GM12878 (cell line): ENCODE results near the gene FCRL2. TPM values are rescaled to one million over a fixed set of nuclear protein-coding genes. Genes with fewer than 3 reads are reported as not detected.
A peak's percentile ranks its signal among the peaks of the same experiment; 100 is the strongest.

Source experiments
- ATAC-seq: fragments of 200-7000 bp; cut with Tn5 transposase; 3 replicates; pipeline ENCODE4 v1.9.1; 2020; ENCODE audit warnings: mild to moderate bottlenecking, moderate library complexity
- BruUV-seq: library from RNA; stranded (reverse); fragments of 400-500 nt; replicated peaks from 2 replicates; lab custom pipeline; 2021; lab: Mats Ljungman, UMichigan
- CTCF ChIA-PET: fragments of 300-600 bp; sonication (Branson Sonifier 250); formaldehyde crosslinking; extraction: SDS; loops from one replicate; lab custom pipeline; 2021; ENCODE audit warnings: inconsistent platforms; lab: Yijun Ruan, JAX
- POLR2A ChIA-PET: fragments of 350-600 bp; formaldehyde crosslinking; extraction: SDS; loops from one replicate; lab custom pipeline; 2021; ENCODE audit warnings: inconsistent platforms; lab: Charles Lee
- RAD21 ChIA-PET: fragments of 300-600 bp; sonication (Branson Sonifier 250); formaldehyde crosslinking; loops from one replicate; lab custom pipeline; 2023; ENCODE audit warnings: antibody characterized with exemption; ENCODE audit not compliant: unreplicated experiment; lab: Charles Lee
- SMC1A ChIA-PET: fragments of 300-600 bp; sonication (Branson Sonifier 250); formaldehyde crosslinking; loops from one replicate; lab custom pipeline; 2023; ENCODE audit not compliant: unreplicated experiment, uncharacterized antibody; lab: Charles Lee
- DNase-seq: peaks from one replicate; pipeline ENCODE4 v3.0.0-alpha.2; 2011; ENCODE audit warnings: low read depth, low spot score
- FAIRE-seq: peaks from 3 replicates; lab custom pipeline; 2011; peaks lifted over from hg19 to GRCh38; lab: Jason Lieb, UNC
- H2AFZ ChIP-seq: 2 replicates; pipeline ENCODE4 v1.6.0; 2011; ENCODE audit warnings: low read depth, low read length, control low read depth; ENCODE audit not compliant: control insufficient read depth
- H3K27ac ChIP-seq: 2 replicates; pipeline ENCODE4 v1.5.1; 2011; ENCODE audit warnings: control low read depth; ENCODE audit not compliant: control insufficient read depth, insufficient read depth
- H3K27me3 ChIP-seq, 2 experiments: replicated peaks in 1 of 2; 2 replicates each; pipeline versions ENCODE4 v1.6.0 to v1.6.1; 2011; ENCODE audit warnings: low read length in 1 of 2; ENCODE audit not compliant: control insufficient read depth in 2 of 2, insufficient read depth in 2 of 2
- H3K36me3 ChIP-seq, 2 experiments: 2 replicates each; pipeline ENCODE4 v1.5.1; 2011; ENCODE audit warnings: low read length in 1 of 2; ENCODE audit not compliant: control insufficient read depth in 2 of 2, insufficient read depth in 2 of 2
- H3K4me1 ChIP-seq: 2 replicates; pipeline ENCODE4 v1.6.1; 2011; ENCODE audit warnings: mild to moderate bottlenecking, low read length, moderate library complexity, mixed read lengths; ENCODE audit not compliant: control insufficient read depth, insufficient read depth
- H3K4me2 ChIP-seq: 2 replicates; pipeline ENCODE4 v1.6.0; 2011; ENCODE audit warnings: control low read depth; ENCODE audit not compliant: control insufficient read depth, insufficient read depth
- H3K4me3 ChIP-seq: fragments of 200-600 bp; sonication (generic); 2 replicates; pipeline ENCODE4 v1.5.1; 2016
- H3K79me2 ChIP-seq: 2 replicates; pipeline ENCODE4 v1.6.0; 2011; ENCODE audit warnings: low read length; ENCODE audit not compliant: control insufficient read depth, insufficient read depth
- H3K9ac ChIP-seq: 2 replicates; pipeline ENCODE4 v1.8.0; 2011; ENCODE audit warnings: low read length, control low read depth, mixed read lengths; ENCODE audit not compliant: control insufficient read depth, insufficient read depth
- H3K9me3 ChIP-seq: replicated peaks from 3 replicates; pipeline ENCODE4 v1.5.1; 2011; ENCODE audit warnings: mild to moderate bottlenecking, low read length; ENCODE audit not compliant: control insufficient read depth, insufficient read depth
- H4K20me1 ChIP-seq: 2 replicates; pipeline ENCODE4 v1.6.0; 2011; ENCODE audit not compliant: control insufficient read depth, insufficient read depth
- CBFB ChIP-seq: IDR thresholded peaks from 2 replicates; pipeline ENCODE4 v1.6.1; 2016; ENCODE audit warnings: antibody characterized with exemption, low read depth
- ELK1 ChIP-seq: IDR thresholded peaks from 2 replicates; pipeline ENCODE4 v1.6.1; 2012; ENCODE audit warnings: low read depth, low read length, improper control_type of control experiment
- IKZF2 ChIP-seq, 2 experiments: fragments of 450-650 bp; IDR thresholded peaks; 2 replicates each; pipeline ENCODE4 v1.6.1; 2017; ENCODE audit warnings: mild to moderate bottlenecking in 2 of 2, moderate library complexity in 2 of 2
- PKNOX1 ChIP-seq: fragments of 450-650 bp; IDR thresholded peaks from 2 replicates; pipeline ENCODE4 v1.6.1; 2016; ENCODE audit warnings: mild to moderate bottlenecking
- RUNX3 ChIP-seq: IDR thresholded peaks from 2 replicates; pipeline ENCODE4 v1.6.1; 2012; ENCODE audit warnings: low read length, inconsistent platforms
- SPI1 ChIP-seq: IDR thresholded peaks from 2 replicates; pipeline ENCODE4 v1.6.1; 2011; ENCODE audit warnings: low read depth, mild to moderate bottlenecking, low read length, moderate library complexity, borderline replicate concordance; ENCODE audit not compliant: insufficient read depth
- in situ Hi-C: fragments of 300-500 bp; cut with MboI; formaldehyde crosslinking; loops from 9 replicates; pipeline ENCODE4 v1.14.3; 2018; ENCODE audit warnings: mixed read lengths
- intact Hi-C: fragments of 100-400 bp; cut with micrococcal nuclease; formaldehyde crosslinking; loops from one replicate; pipeline ENCODE4 v1.14.2; 2022; ENCODE audit not compliant: unreplicated experiment
- polyA plus RNA-seq, 11 experiments: library from polyadenylated mRNA; depleted of rRNA in 4 of 11; unstranded in 6 of 11; stranded (reverse) in 5 of 11; fragments of >200 nt; fragmentation: Nextera tagmentation in 4 of 11; fragmentation: Illumina TruSeq in 1 of 11; extraction: Ambion mirVana in 4 of 11; extraction: Trizol in 1 of 11; gene quantifications; 1 replicate in 1 of 11; 2 replicates in 10 of 11; pipeline versions ENCODE4 v1.2.1 to v1.2.3, GENCODE V29; 2011 to 2016; ENCODE audit warnings: inconsistent platforms in 2 of 11, missing spikeins in 2 of 11, low read depth in 1 of 11
- total RNA-seq, 4 experiments: library from RNA; depleted of rRNA in 3 of 4; stranded (reverse); fragments of >200 nt in 3 of 4; fragmentation: Illumina TruSeq in 1 of 4; extraction: Trizol in 1 of 4; gene quantifications; 2 replicates each; pipeline versions ENCODE4 v1.2.1 to v1.2.3, GENCODE V29; 2013 to 2021

The FCRL2 gene
- total and polyA plus RNA-seq, 10 of the 15 experiments (the other 5 are each of a cell fraction or from before 2014, with no cell fraction given): 0.07 to 7.3 (median 0.61) TPM

DNA sequence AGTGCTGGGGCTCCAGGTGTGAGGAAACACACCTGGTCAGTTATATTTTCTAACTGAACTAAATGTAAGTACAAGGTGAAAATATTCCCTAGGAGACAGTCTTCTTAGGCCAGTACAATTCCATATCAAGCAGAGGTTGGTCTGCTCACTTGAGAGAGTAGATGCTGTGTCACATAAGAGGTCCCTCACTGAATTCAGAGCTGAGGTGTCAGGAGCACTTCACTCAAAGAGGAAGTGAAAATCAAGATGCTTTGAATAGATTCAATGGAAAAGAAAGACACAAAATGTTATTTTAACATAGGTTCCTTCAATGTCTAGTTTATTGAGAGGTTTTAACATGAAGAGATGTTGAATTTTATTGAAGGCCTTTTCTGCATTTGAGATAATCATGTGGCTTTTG, 72.1 kb downstream of the FCRL2 start:
- Histone ChIP-seq H3K4me2 (no peak overlapping the region), H3K9me3 (no peaks in the 10 kb centered on the region), H4K20me1 (no peaks in the 10 kb centered on the region), H3K4me1 (peaks cover 3% of the 10 kb centered on the region; the same call in 1 of the 2 replicates), H3K79me2 (no peaks in the 10 kb centered on the region), H3K27me3 (peaks cover 0 to 6% of the 10 kb centered on the region in 2 experiments; a peak in 3 of 4 replicates), H3K36me3 (no peaks in the 10 kb centered on the region), H2AFZ (no peak overlapping the region), H3K27ac (no peak overlapping the region), H3K9ac (no peak overlapping the region), H3K4me3 (no peak overlapping the region)
- POLR2A ChIA-PET: no interaction called here
- FAIRE-seq: no peak
- ATAC-seq: peak; percentile 57
- RAD21 ChIA-PET: no interaction called here
- CTCF ChIA-PET: interaction anchor here (1.3 to 2.4 kb wide), 2 partner anchors 14 to 69 kb away, joined by 3 to 7 read pairs; no protein-coding TSS in a partner anchor
- TF ChIP-seq SPI1: peak; percentile 87
- TF ChIP-seq IKZF2 (IDR thresholded peaks at IDR 0.05): peak in 1 of 2 experiments; percentile 18; a peak in 2 of 4 replicates
- TF ChIP-seq RUNX3: no peak
- peak; percentile 19; the same call in 1 of the 2 replicates for TF ChIP-seq PKNOX1
- no peak for TF ChIP-seq ELK1
- TF ChIP-seq CBFB: no peak
- BruUV-seq: no TSS peak
- in situ Hi-C loops (no loop called here), intact Hi-C loops (no loop called here)
- SMC1A ChIA-PET: interaction anchor here (1.0 kb wide), 1 partner anchor 13 kb away, joined by 3 read pairs; no protein-coding TSS in a partner anchor
- no peak for DNase-seq
